ENCODE results near the gene CRELD2.
A peak's percentile ranks its signal among the peaks of the same experiment; 100 is the strongest.

Gene CRELD2

GRCh38 chr22:49959782-49960158, 41.3 kb downstream of the CRELD2 start:
- DNase-seq = no peak

GRCh38 chr22:49960159-49961004, 41.9 kb downstream of the CRELD2 start, which contains the start of gene PIM3:
Gene PIM3 (plus strand): TSS chr22:49960772. CDS start chr22:49960948, 176 bp downstream.
- peak; percentile 94 for DNase-seq

GRCh38 chr22:49961005-49961600, 42.7 kb downstream of the CRELD2 start:
- DNase-seq = peak; percentile 46

- DNase-seq = no peak
Observed at GRCh38 chr22:49961601-49962011, 43.2 kb downstream of the CRELD2 start.

- DNase-seq = peak; percentile 87
Observed at GRCh38 chr22:49962012-49962750, 43.7 kb downstream of the CRELD2 start.

GRCh38 chr22:49962751-49963646, 44.6 kb downstream of the CRELD2 start:
- peak; percentile 37 for DNase-seq

- DNase-seq = peak; percentile 34
Observed at GRCh38 chr22:49963647-49964026, 45.2 kb downstream of the CRELD2 start.

- peak; percentile 29 for DNase-seq
Observed at GRCh38 chr22:49964136-49965090, 46.0 kb downstream of the CRELD2 start.

- peak; percentile 21 for DNase-seq
Observed at GRCh38 chr22:49965091-49966040, 46.9 kb downstream of the CRELD2 start.

GRCh38 chr22:49966041-49966773, 47.8 kb downstream of the CRELD2 start:
- DNase-seq = peak; percentile 43

GRCh38 chr22:49966774-49967705, 48.6 kb downstream of the CRELD2 start:
- peak; percentile 53 for DNase-seq

- DNase-seq = peak; percentile 33
Observed at GRCh38 chr22:49967706-49968208, 49.3 kb downstream of the CRELD2 start.

GRCh38 chr22:49968313-49968830, 49.9 kb downstream of the CRELD2 start:
- peak; percentile 37 for DNase-seq

GRCh38 chr22:49968831-49969661, 50.6 kb downstream of the CRELD2 start:
- DNase-seq = peak; percentile 22

- DNase-seq = peak; percentile 26
Observed at GRCh38 chr22:49969751-49970527, 51.5 kb downstream of the CRELD2 start.
